Erythroblast (primary cell): ENCODE measurements around the gene FAM168A.

Experiments
- GATA1 ChIP-seq: IDR thresholded peaks from 2 replicates; pipeline ENCODE4 v1.6.1; 2011; ENCODE audit warnings: low read depth, mild to moderate bottlenecking, control low read depth, low read length, moderate library complexity
- POLR2A ChIP-seq: IDR thresholded peaks from 2 replicates; pipeline ENCODE4 v1.6.1; 2011; ENCODE audit warnings: mild to moderate bottlenecking, low read length

DNA sequence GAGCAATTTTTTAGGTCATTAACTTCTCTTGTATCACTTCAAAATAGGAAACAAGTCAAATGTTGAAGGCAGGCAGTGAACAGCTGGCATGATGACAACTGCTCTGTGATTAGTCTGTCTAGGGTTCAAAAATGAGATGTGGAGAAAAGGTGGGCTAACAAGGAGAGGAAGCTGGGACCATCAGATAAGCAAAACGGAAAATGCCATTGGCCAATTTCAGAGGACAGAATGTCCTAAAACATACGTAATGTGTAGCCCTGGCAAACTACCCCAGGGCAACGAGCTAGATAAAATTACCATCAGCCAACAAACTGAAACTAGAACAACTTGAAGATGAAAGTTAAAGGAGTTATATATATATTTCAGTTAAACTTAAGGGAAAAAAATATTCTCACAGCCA, 128.5 kb downstream of the FAM168A start:
- no peak for TF ChIP-seq POLR2A
- TF ChIP-seq GATA1 = no peak
